ENCODE data around the gene CRB3. TPM values are rescaled to one million over a fixed set of nuclear protein-coding genes. Genes with fewer than 3 reads are reported as not detected.

Gene CRB3
- total and polyA plus RNA-seq, 11 donors: 0.28 to 1.6 (median 0.46) TPM; not detected in 7

DNA sequence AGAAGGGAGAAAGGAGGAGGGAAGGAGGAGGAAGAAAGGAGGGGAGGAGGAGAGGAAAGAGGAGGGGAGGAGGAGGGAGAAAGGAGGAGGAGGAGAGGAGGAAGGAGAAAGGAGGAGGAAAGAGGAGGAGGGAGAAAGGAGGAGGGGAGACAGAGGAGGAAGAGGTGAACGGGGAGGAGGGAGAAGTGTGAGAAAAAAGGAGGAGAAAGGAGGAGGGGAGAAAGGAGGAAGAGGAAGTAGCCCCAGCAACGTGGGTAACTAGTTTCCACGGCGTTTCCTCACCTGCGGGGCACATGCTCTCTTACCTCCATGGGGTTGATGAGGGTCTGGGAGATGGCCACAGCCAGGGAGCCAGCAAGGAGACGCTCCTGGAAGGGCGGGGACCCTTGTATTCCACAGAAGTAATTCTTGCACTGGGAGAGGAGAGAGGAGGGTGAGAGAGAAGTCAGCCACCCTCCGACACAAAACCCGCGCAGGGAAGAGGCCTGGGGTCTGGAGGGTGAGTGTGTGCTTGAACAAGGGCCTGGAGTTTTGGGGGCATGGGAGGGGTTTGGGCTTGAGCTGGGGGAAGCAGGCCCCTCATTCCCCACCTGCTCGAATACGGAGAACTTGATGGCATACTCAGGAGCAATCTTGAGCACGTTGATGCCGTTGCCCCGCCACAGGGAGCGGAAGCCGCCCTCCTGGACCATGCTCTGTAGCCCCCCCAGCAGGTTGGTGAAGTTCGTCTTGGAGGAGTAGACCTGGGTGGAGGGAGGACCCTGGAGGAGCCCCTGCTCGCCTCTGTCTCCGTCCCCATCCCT, 34.5 kb upstream of the CRB3 start:
- Histone ChIP-seq H3K9me3 (no peaks in the 10 kb centered on the region), H3K27me3 (no peaks in the 10 kb centered on the region), H3K27ac (no peak overlapping the region), H3K4me1 (peaks cover 0 to 6% (median 5%) of the 10 kb centered on the region in 12 donors), H3K4me3 (no peak overlapping the region), H3K36me3 (no peaks in the 10 kb centered on the region)
- WGBS, 4 donors: 60 to 61% (median 61%) methylated on average over 20 of the region's 20 CpGs
- intact Hi-C loops (cut with DNase I): no loop called here
- TF ChIP-seq POLR2A (IDR thresholded peaks at IDR 0.05) (no peak), CTCF (IDR thresholded peaks at IDR 0.05) (no peak)
- DNase-seq: no peak
- ATAC-seq: no peak

GRCh38 chr19:6431891-6432290, 32.2 kb upstream of the CRB3 start:
- DNase-seq: no peak
- 89 to 92% (median 90%) methylated on average over 11 of the region's 11 CpGs for WGBS, 4 donors
- TF ChIP-seq CTCF (IDR thresholded peaks at IDR 0.05): no peak
- TF ChIP-seq POLR2A (IDR thresholded peaks at IDR 0.05): no peak

DNA sequence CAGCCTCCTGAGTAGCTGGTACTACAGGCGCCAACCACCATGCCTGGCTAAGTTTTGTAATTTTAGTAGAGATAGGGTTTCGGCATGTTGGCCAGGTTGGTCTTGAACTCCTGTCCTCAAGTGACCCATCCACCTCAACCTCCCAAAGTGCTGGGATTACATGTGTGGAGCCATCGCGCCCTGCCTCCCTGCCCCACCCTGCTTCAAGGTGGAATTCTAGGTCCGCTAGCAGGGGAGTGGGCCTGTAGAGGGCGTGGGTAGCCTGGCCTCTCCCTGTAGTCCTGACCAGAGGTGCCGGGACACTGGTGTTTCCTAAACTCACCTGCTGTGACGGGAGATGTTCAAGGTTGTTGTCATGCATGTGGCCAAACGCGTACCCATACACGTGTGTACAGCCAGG, 30.9 kb upstream of the CRB3 start:
- H3K27ac ChIP-seq: no peak overlapping the region
- WGBS, 4 donors: 79 to 94% (median 87%) methylated on average over 11 of the region's 11 CpGs
- no peaks in the 10 kb centered on the region for H3K9me3 ChIP-seq
- no peak overlapping the region for H3K4me3 ChIP-seq
- intact Hi-C loops (cut with DNase I): no loop called here
- no peaks in the 10 kb centered on the region for H3K4me1 ChIP-seq
- DNase-seq (no peak), ATAC-seq (no peak)
- H3K27me3 ChIP-seq: no peaks in the 10 kb centered on the region
- no peaks in the 10 kb centered on the region for H3K36me3 ChIP-seq
- TF ChIP-seq POLR2A (IDR thresholded peaks at IDR 0.05): no peak
- no peak for TF ChIP-seq CTCF (IDR thresholded peaks at IDR 0.05)

More at GRCh38 chr19:6431891-6432290, 32.2 kb upstream of the CRB3 start:
- Histone ChIP-seq H3K27me3 (no peaks in the 10 kb centered on the region), H3K9me3 (no peaks in the 10 kb centered on the region), H3K4me3 (no peak overlapping the region), H3K4me1 (no peaks in the 10 kb centered on the region), H3K36me3 (no peaks in the 10 kb centered on the region), H3K27ac (no peak overlapping the region)
- no peak for ATAC-seq
- intact Hi-C loops (cut with DNase I): no loop called here

GRCh38 chr19:6433663-6434062, 30.4 kb upstream of the CRB3 start, which contains the start of gene SLC25A41:
Gene SLC25A41, minus strand, starts transcription at chr19:6433763. Its CDS starts 70 bp downstream, at chr19:6433693.
- TF ChIP-seq POLR2A (IDR thresholded peaks at IDR 0.05) (no peak), CTCF (IDR thresholded peaks at IDR 0.05) (no peak)
- Histone ChIP-seq H3K4me1 (no peaks in the 10 kb centered on the region), H3K27ac (no peak within 1 kb of the TSS), H3K27me3 (no peaks in the 10 kb centered on the region), H3K36me3 (no peaks in the 10 kb centered on the region), H3K4me3 (no peak within 1 kb of the TSS), H3K9me3 (no peaks in the 10 kb centered on the region)
- ATAC-seq (no peak), DNase-seq (no peak)
- WGBS, 4 donors: 88 to 95% (median 92%) methylated on average over 10 of the region's 10 CpGs
- intact Hi-C loops (cut with DNase I): no loop called here
